Lower leg skin (tissue), 4 donors: ENCODE measurements around the gene COMMD4. TPM values are rescaled to one million over a fixed set of nuclear protein-coding genes. Genes with fewer than 3 reads are reported as not detected.
"Not testable (repeated sequence)": the region's sequence is repeated elsewhere in the genome, so short reads cannot be mapped to it uniquely, and the experiment has no call there.

Experiments used
- DNase-seq, 2 donors: peaks; one replicate each; pipeline ENCODE4 v3.0.0-alpha.2; 2019; ENCODE audit warnings: low spot score in 2 of 2
- H3K4me3 ChIP-seq: fragments of 200-600 bp; sonication (generic); 2 replicates; pipeline ENCODE4 v1.5.1; 2017; ENCODE audit warnings: mild to moderate bottlenecking, low read depth; ENCODE audit not compliant: poor library complexity, severe bottlenecking
- CTCF ChIP-seq, 3 donors: fragments of 450-650 bp; IDR thresholded peaks; one replicate each; pipeline ENCODE4 v1.5.1; 2016; ENCODE audit warnings: antibody characterized with exemption in 3 of 3, mild to moderate bottlenecking in 3 of 3, moderate library complexity in 2 of 3
- POLR2A ChIP-seq, 2 donors: fragments of 450-650 bp; IDR thresholded peaks; one replicate each; pipeline ENCODE4 v1.6.1; 2016 to 2017; ENCODE audit warnings: antibody characterized with exemption in 2 of 2, mild to moderate bottlenecking in 1 of 2, moderate library complexity in 1 of 2
- WGBS, 2 donors: methylation state at CpG; one replicate each; pipeline ENCODE4 v1.1.5; 2018; 5-methylcytosine and 5-hydroxymethylcytosine counted together
- intact Hi-C: fragments of 100-400 bp; cut with DNase I; formaldehyde crosslinking; loops from one replicate; pipeline ENCODE4 v1.15.0; 2023; ENCODE audit warnings: low total_unique reads
- total RNA-seq, 4 donors: library from RNA; depleted of rRNA; stranded (reverse); fragments of >200 nt; gene quantifications; one replicate each; pipeline ENCODE4 v1.1.0, GENCODE V29; 2016

COMMD4 gene
- total RNA-seq, 4 donors from 2014 or later = 45.5 to 65.5 (median 56.4) TPM

GRCh38 chr15:75347222-75348033 lies 11.6 kb downstream of the COMMD4 start:
- WGBS, 2 donors = 0 to 1% methylated on average over 49 to 57 of the region's 65 CpGs
- peak overlapping the region; percentile 85 for H3K4me3 ChIP-seq
- intact Hi-C loops = loop anchor here (10.0 kb wide), 1 partner anchor 803 kb away; the partner anchor contains the start of gene ARID3B
- TF ChIP-seq CTCF (IDR thresholded peaks at IDR 0.05) (no peak), POLR2A (IDR thresholded peaks at IDR 0.05) (no peak)
- peak; percentile 57 to 94 for DNase-seq

GRCh38 chr15:75348034-75348561 lies 12.2 kb downstream of the COMMD4 start:
- WGBS, 2 donors = 1 to 2% methylated on average over 13 to 35 of the region's 45 CpGs
- intact Hi-C loops = loop anchor here (10.0 kb wide), 1 partner anchor 803 kb away; the partner anchor contains the start of gene ARID3B
- TF ChIP-seq CTCF (IDR thresholded peaks at IDR 0.05) = no peak
- TF ChIP-seq POLR2A (IDR thresholded peaks at IDR 0.05) = no peak
- DNase-seq = no peak
- peak overlapping the region; percentile 85 for H3K4me3 ChIP-seq

- WGBS, 2 donors = 35 to 37% methylated on average over 46 of the region's 46 CpGs
- DNase-seq = no peak
- intact Hi-C loops = loop anchor here (10.0 kb wide), 1 partner anchor 804 kb away; the partner anchor contains the start of gene ARID3B
Measured at GRCh38 chr15:75348562-75349350, 12.9 kb downstream of the COMMD4 start.

GRCh38 chr15:75349351-75349669 lies 13.4 kb downstream of the COMMD4 start:
- DNase-seq, H3K4me3 ChIP-seq: not testable (repeated sequence)
- WGBS, 2 donors = 87 to 94% methylated on average over 8 of the region's 8 CpGs
- intact Hi-C loops = loop anchor here (10.0 kb wide), 1 partner anchor 805 kb away; the partner anchor contains the start of gene ARID3B

More at GRCh38 chr15:75348562-75349350, 12.9 kb downstream of the COMMD4 start:
- H3K4me3 ChIP-seq = peak overlapping the region; percentile 85
- TF ChIP-seq CTCF (IDR thresholded peaks at IDR 0.05) (no peak), POLR2A (IDR thresholded peaks at IDR 0.05) (no peak)

GRCh38 chr15:75349851-75350588 lies 14.2 kb downstream of the COMMD4 start:
- intact Hi-C loops = loop anchor here (10.0 kb wide), 1 partner anchor 805 kb away; the partner anchor contains the start of gene ARID3B
- H3K4me3 ChIP-seq = no peak overlapping the region
- DNase-seq = no peak
- WGBS, 2 donors = 82 to 84% methylated on average over 9 of the region's 9 CpGs
- TF ChIP-seq CTCF (IDR thresholded peaks at IDR 0.05) (no peak), POLR2A (IDR thresholded peaks at IDR 0.05) (no peak)
